HCT116 (cell line): ENCODE data around the gene VSTM2L. TPM values are rescaled to one million over a fixed set of nuclear protein-coding genes. Genes with fewer than 3 reads are reported as not detected.

Experiments
- ATAC-seq: fragments of 200-7000 bp; cut with Tn5 transposase; 2 replicates; pipeline ENCODE4 v1.9.1; 2020; ENCODE audit warnings: mild to moderate bottlenecking, moderate library complexity
- BruUV-seq: library from RNA; stranded (reverse); fragments of 400-500 nt; replicated peaks from 2 replicates; lab custom pipeline; 2021; lab: Mats Ljungman, UMichigan
- CTCF ChIA-PET: fragments of 300-600 bp; sonication (Branson Sonifier 250); formaldehyde crosslinking; loops from one replicate; lab custom pipeline; 2021; ENCODE audit warnings: antibody characterized with exemption; lab: Charles Lee
- POLR2A ChIA-PET: fragments of 300-600, 350-600 bp; sonication (Branson Sonifier 250); formaldehyde crosslinking; loops from one replicate; lab custom pipeline; 2021; ENCODE audit warnings: antibody characterized with exemption; lab: Charles Lee
- RAD21 ChIA-PET, 2 experiments: fragments of 300-600 bp; sonication (Branson Sonifier 250); formaldehyde crosslinking; loops; one replicate each; lab custom pipeline; 2023; ENCODE audit warnings: low total read pairs in 2 of 2; ENCODE audit not compliant: uncharacterized antibody in 2 of 2, unreplicated experiment in 2 of 2, low non-redundant PET in 1 of 2; lab: Charles Lee
- DNase-seq: peaks from one replicate; pipeline ENCODE4 v3.0.0-alpha.2; 2010; ENCODE audit warnings: low read depth, low spot score
- H2AFZ ChIP-seq: fragments of 200-600 bp; shearing (Covaris generic), sonication (generic); 2 replicates; pipeline ENCODE4 v1.6.1; 2017; ENCODE audit warnings: low read depth, mixed run types, mixed read lengths, antibody characterized with exemption, low read length; ENCODE audit not compliant: poor library complexity, severe bottlenecking
- H3K27ac ChIP-seq: 2 replicates; pipeline ENCODE4 v1.5.1; 2012; ENCODE audit warnings: low read depth, low read length
- H3K27me3 ChIP-seq: fragments of 200-600 bp; sonication (generic); 2 replicates; pipeline ENCODE4 v1.6.1; 2016; ENCODE audit warnings: mixed run types, low read length, mixed read lengths; ENCODE audit not compliant: insufficient read depth
- H3K36me3 ChIP-seq, 2 experiments: fragments of 200-500 bp in 1 of 2; fragments of 200-600 bp in 1 of 2; sonication (Bioruptor generic) in 1 of 2; sonication (generic) in 1 of 2; 2 replicates each; pipeline versions ENCODE4 v1.5.1 to v1.6.1; 2014 to 2016; ENCODE audit warnings: low read length in 2 of 2, inconsistent platforms in 1 of 2, mixed read lengths in 1 of 2, mixed run types in 1 of 2; ENCODE audit not compliant: insufficient read depth in 2 of 2, control insufficient read depth in 1 of 2
- H3K4me1 ChIP-seq, 2 experiments: fragments of 200-600 bp in 1 of 2; sonication (generic) in 1 of 2; 2 replicates each; pipeline versions ENCODE4 v1.5.1 to v1.6.1; 2012 to 2017; ENCODE audit warnings: low read length in 2 of 2, inconsistent platforms in 1 of 2, mild to moderate bottlenecking in 1 of 2, mixed read lengths in 1 of 2, mixed run types in 1 of 2, moderate library complexity in 1 of 2; ENCODE audit not compliant: insufficient read depth in 2 of 2, control insufficient read depth in 1 of 2
- H3K4me2 ChIP-seq: fragments of 200-600 bp; sonication (generic); 2 replicates; pipeline ENCODE4 v1.6.1; 2017; ENCODE audit warnings: mixed run types, low read length, mixed read lengths
- H3K4me3 ChIP-seq, 2 experiments: fragments of 200-600 bp in 1 of 2; sonication (generic) in 1 of 2; replicated peaks in 1 of 2; 2 replicates each; pipeline ENCODE4 v1.5.1; 2011 to 2016; ENCODE audit warnings: low read length in 2 of 2, control low read depth in 1 of 2, low read depth in 1 of 2, mild to moderate bottlenecking in 1 of 2, mixed read lengths in 1 of 2, mixed run types in 1 of 2
- H3K79me2 ChIP-seq: fragments of 200-600 bp; sonication (generic); 2 replicates; pipeline ENCODE4 v1.6.1; 2017; ENCODE audit warnings: mild to moderate bottlenecking, mixed run types, low read length, moderate library complexity, mixed read lengths; ENCODE audit not compliant: insufficient read depth
- H3K9ac ChIP-seq: fragments of 200-600 bp; sonication (generic); 2 replicates; pipeline ENCODE4 v1.6.1; 2016; ENCODE audit warnings: low read length, mixed read lengths
- H3K9me2 ChIP-seq: fragments of 200-600 bp; sonication (generic), shearing (Covaris generic); 2 replicates; pipeline ENCODE4 v1.6.1; 2017; ENCODE audit warnings: mixed run types, mild to moderate bottlenecking, moderate library complexity; ENCODE audit not compliant: insufficient read depth
- H3K9me3 ChIP-seq, 2 experiments: fragments of 200-500 bp in 1 of 2; fragments of 200-600 bp in 1 of 2; sonication (Bioruptor generic) in 1 of 2; sonication (generic) in 1 of 2; 2 replicates each; pipeline ENCODE4 v1.6.1; 2014 to 2017; ENCODE audit warnings: low read length in 2 of 2, mixed read lengths in 2 of 2, inconsistent platforms in 1 of 2, low read depth in 1 of 2, mild to moderate bottlenecking in 1 of 2, mixed run types in 1 of 2, moderate library complexity in 1 of 2; ENCODE audit not compliant: control insufficient read depth in 1 of 2, insufficient read depth in 1 of 2
- H4K20me1 ChIP-seq: fragments of 200-600 bp; sonication (generic), shearing (Covaris generic); 2 replicates; pipeline ENCODE4 v1.6.1; 2017; ENCODE audit warnings: mixed run types, mild to moderate bottlenecking, moderate library complexity; ENCODE audit not compliant: insufficient read depth
- ATF3 ChIP-seq: IDR thresholded peaks from 2 replicates; pipeline ENCODE4 v1.6.1; 2012
- CBX3 ChIP-seq: IDR thresholded peaks from 2 replicates; pipeline ENCODE4 v1.6.1; 2012; ENCODE audit warnings: low read depth
- ELF1 ChIP-seq: IDR thresholded peaks from 2 replicates; pipeline ENCODE4 v1.6.1; 2012; ENCODE audit warnings: low read depth, borderline replicate concordance
- FOSL1 ChIP-seq: IDR thresholded peaks from 2 replicates; pipeline ENCODE4 v1.6.1; 2012; ENCODE audit warnings: low read depth
- JUND ChIP-seq: IDR thresholded peaks from 2 replicates; pipeline ENCODE4 v1.6.1; 2012
- POLR2A ChIP-seq: IDR thresholded peaks from 2 replicates; pipeline ENCODE4 v1.7.0; 2011; ENCODE audit warnings: borderline replicate concordance; ENCODE audit not compliant: insufficient read depth, insufficient read length; ENCODE audit errors: extremely low read depth
- POLR2AphosphoS5 ChIP-seq: IDR thresholded peaks from 2 replicates; pipeline ENCODE4 v1.6.1; 2011; ENCODE audit warnings: mild to moderate bottlenecking, low read depth, low read length, moderate library complexity
- RAD21 ChIP-seq: IDR thresholded peaks from 2 replicates; pipeline ENCODE4 v1.6.1; 2012; ENCODE audit warnings: low read depth, mild to moderate bottlenecking
- REST ChIP-seq: IDR thresholded peaks from 2 replicates; pipeline ENCODE4 v1.6.1; 2012; ENCODE audit warnings: low read depth
- SIN3A ChIP-seq: IDR thresholded peaks from 2 replicates; pipeline ENCODE4 v1.6.1; 2012; ENCODE audit warnings: low read depth
- SP1 ChIP-seq: IDR thresholded peaks from 2 replicates; pipeline ENCODE4 v1.6.1; 2012; ENCODE audit warnings: low read depth
- YY1 ChIP-seq: IDR thresholded peaks from 2 replicates; pipeline ENCODE4 v1.6.1; 2011; ENCODE audit warnings: low read length, low read depth, moderate library complexity, mild to moderate bottlenecking; ENCODE audit not compliant: insufficient replicate concordance; ENCODE audit errors: extremely low read depth
- intact Hi-C: fragments of 100-400 bp; cut with micrococcal nuclease; formaldehyde crosslinking; loops from 2 replicates; pipeline ENCODE4 v1.10.0; 2022
- total RNA-seq: library from RNA; stranded (reverse); gene quantifications from one replicate; pipeline ENCODE4 v1.2.1, GENCODE V29; 2021; ENCODE audit not compliant: unreplicated experiment
- TF ChIP-seq, protein P1 (sequence below): IDR thresholded peaks from 2 replicates; pipeline ENCODE4 v1.6.1; 2012
- TF ChIP-seq, protein P2 (sequence below), 3 experiments: fragments of 200-600 bp in 1 of 3; sonication (generic) in 1 of 3; IDR thresholded peaks in 2 of 3; conservative IDR thresholded peaks in 1 of 3; 2 replicates each; pipeline ENCODE4 v1.5.1; 2012 to 2017; ENCODE audit warnings: low read depth in 2 of 3, low read length in 2 of 3, antibody characterized with exemption in 1 of 3, borderline replicate concordance in 1 of 3, control low read depth in 1 of 3, mild to moderate bottlenecking in 1 of 3, mixed read lengths in 1 of 3, mixed run types in 1 of 3, moderate library complexity in 1 of 3; ENCODE audit not compliant: insufficient read depth in 1 of 3

Gene VSTM2L
- total RNA-seq, 1 experiment from 2014 or later, result 0.69 TPM

- BruUV-seq, result no TSS peak
- Histone ChIP-seq H3K4me1 (no peaks in the 10 kb centered on the region), H3K36me3 (no peaks in the 10 kb centered on the region), H3K9ac (no peak overlapping the region), H3K9me3 (no peaks in the 10 kb centered on the region), H3K4me3 (no peak overlapping the region), H3K27ac (no peak overlapping the region), H2AFZ (no peak overlapping the region), H4K20me1 (no peaks in the 10 kb centered on the region), H3K79me2 (no peaks in the 10 kb centered on the region), H3K4me2 (no peak overlapping the region), H3K9me2 (no peaks in the 10 kb centered on the region), H3K27me3 (peaks cover 2% of the 10 kb centered on the region; the same call in 1 of the 2 replicates)
- CTCF ChIA-PET, result no interaction called here
- TF ChIP-seq FOSL1, result no peak
- TF ChIP-seq, protein P1, sequence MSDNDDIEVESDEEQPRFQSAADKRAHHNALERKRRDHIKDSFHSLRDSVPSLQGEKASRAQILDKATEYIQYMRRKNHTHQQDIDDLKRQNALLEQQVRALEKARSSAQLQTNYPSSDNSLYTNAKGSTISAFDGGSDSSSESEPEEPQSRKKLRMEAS, result no peak
- TF ChIP-seq CBX3, result no peak
- TF ChIP-seq SIN3A, result no peak
- TF ChIP-seq POLR2A, result no peak
- no peak for TF ChIP-seq YY1
- no peak for TF ChIP-seq POLR2AphosphoS5
- TF ChIP-seq, protein P2, sequence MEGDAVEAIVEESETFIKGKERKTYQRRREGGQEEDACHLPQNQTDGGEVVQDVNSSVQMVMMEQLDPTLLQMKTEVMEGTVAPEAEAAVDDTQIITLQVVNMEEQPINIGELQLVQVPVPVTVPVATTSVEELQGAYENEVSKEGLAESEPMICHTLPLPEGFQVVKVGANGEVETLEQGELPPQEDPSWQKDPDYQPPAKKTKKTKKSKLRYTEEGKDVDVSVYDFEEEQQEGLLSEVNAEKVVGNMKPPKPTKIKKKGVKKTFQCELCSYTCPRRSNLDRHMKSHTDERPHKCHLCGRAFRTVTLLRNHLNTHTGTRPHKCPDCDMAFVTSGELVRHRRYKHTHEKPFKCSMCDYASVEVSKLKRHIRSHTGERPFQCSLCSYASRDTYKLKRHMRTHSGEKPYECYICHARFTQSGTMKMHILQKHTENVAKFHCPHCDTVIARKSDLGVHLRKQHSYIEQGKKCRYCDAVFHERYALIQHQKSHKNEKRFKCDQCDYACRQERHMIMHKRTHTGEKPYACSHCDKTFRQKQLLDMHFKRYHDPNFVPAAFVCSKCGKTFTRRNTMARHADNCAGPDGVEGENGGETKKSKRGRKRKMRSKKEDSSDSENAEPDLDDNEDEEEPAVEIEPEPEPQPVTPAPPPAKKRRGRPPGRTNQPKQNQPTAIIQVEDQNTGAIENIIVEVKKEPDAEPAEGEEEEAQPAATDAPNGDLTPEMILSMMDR (IDR thresholded peaks at IDR 0.05 in 2 of 3, conservative IDR thresholded peaks at IDR 0.05 in 1 of 3; ENCODE audit: borderline replicate concordance in 1 of 3, insufficient read depth in 1 of 3, low read depth in 2 of 3, low read length in 2 of 3), result no peak
- POLR2A ChIA-PET, result no interaction called here
- DNase-seq (no peak), ATAC-seq (no peak)
- intact Hi-C loops, result no loop called here
- RAD21 ChIA-PET, result no interaction called here
Observed at GRCh38 chr20:37932074-37932473, 29.1 kb downstream of the VSTM2L start.

DNA sequence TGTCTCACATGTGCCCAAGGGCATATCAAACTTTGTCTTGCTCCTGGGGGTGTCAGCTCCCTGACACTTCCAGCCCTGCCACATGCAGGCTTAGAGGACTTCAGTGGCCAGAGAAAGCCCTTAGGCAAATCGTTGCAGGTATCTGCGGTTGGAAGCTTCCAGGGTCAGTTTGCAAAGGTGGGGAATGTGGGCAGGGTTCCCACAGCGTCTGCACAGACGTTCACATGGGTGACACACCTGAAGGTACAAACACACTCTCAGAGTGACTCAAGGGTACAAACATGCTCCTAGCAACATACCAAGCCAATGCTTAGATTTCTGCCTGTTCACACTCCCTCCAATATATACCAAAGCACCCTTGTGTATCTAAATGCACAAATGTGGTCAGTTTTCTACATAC, 30.0 kb downstream of the VSTM2L start:
- ChIA-PET POLR2A (no interaction called here), CTCF (no interaction called here), RAD21 (no interaction called here)
- Histone ChIP-seq H4K20me1 (no peaks in the 10 kb centered on the region), H3K4me3 (no peak overlapping the region), H3K36me3 (no peaks in the 10 kb centered on the region), H3K9me3 (no peaks in the 10 kb centered on the region), H3K27ac (no peak overlapping the region), H3K27me3 (peaks cover 2% of the 10 kb centered on the region; the same call in 1 of the 2 replicates), H2AFZ (no peak overlapping the region), H3K9me2 (no peaks in the 10 kb centered on the region), H3K9ac (no peak overlapping the region), H3K79me2 (no peaks in the 10 kb centered on the region), H3K4me2 (no peak overlapping the region), H3K4me1 (no peaks in the 10 kb centered on the region)
- TF ChIP-seq SIN3A (no peak), ELF1 (no peak), POLR2A (no peak), REST (no peak), POLR2AphosphoS5 (no peak), JUND (no peak), YY1 (no peak), RAD21 (no peak), ATF3 (no peak), FOSL1 (no peak), SP1 (no peak)
- TF ChIP-seq, protein P1, result no peak
- no peak for ATAC-seq
- BruUV-seq, result no TSS peak
- DNase-seq, result no peak
- intact Hi-C loops, result no loop called here
